Measurements from ENCODE around the gene PGGHG.
"Not testable (repeated sequence)": the region's sequence is repeated elsewhere in the genome, so short reads cannot be mapped to it uniquely, and the experiment has no call there.

PGGHG gene

DNA sequence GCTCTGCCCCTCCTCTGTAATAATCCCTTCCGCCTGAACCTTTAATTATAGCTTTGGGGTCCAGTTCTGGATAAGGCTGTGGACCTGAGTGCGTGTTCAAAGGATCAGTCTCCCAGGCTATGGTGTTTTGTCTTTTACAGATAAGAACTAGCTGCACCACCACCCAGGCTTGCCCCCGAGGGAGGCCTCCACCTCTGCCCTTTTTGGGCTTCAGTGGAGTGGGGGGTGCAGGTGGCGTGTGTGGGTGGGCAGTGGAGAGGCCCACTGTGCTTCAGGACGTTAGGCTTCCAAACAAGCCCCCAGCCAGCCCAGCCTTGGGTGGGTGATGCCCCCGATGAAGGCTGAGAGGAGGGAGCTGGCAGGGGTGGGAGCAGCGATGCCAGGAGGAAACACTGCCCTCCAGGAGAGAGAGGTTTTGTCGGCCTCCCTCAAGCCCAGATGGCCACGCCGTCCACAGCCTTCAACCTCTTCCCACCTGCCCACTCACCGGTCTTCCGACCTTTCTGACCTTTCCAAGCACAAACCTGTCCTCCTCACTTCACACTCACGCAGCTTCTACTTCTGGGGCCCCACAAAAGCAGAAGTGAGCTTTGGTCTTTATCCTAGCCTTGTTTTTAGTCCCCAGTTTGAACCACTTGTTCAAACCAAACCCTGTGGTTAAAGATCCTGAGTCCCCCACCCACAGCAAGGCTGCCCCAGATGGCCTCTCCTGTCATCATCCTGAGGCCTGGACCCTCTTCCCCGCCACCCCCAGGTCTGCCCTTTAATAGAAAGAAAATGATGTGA lies 31.8 kb upstream of the PGGHG start:
- Mint-ChIP-seq H3K27me3 (peaks cover 21% of the 10 kb centered on the region), H3K36me3 (ENCODE audit: low read depth) (peaks cover 20% of the 10 kb centered on the region), H3K4me1 (ENCODE audit: low read depth) (peaks cover 6% of the 10 kb centered on the region)

DNA sequence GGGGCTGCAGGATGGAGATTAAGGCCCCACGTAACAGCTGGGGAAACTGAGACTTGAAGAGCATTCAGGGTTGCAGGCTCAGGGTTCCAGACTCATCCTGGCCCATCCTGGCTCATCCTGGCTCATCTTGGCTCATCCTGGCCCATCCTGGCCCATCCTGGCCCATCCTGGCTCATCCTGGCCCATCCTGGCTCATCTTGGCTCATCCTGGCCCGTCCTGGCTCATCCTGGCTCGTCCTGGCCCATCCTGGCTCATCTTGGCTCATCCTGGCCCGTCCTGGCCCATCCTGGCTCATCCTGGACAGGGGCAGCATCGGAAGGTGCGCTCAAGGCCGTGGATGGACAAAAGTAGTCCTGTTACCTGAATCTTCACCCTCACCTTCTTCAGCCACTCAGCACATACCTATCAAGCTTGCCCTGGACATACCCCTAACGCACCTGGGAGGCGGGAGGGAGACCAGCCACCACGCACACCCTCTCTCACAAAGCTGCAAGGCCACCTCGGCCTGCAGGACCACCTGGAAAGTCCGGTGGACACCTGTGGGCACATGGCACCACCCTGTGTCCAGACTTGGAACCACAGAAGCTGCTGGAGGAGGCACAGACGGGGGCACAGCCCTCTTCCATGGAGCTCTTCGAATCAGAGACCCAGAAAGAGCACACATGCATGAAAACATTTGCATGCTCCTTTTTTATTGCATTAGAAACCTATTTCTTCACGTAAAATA lies 31.0 kb upstream of the PGGHG start:
- H3K27ac Mint-ChIP-seq = no peak overlapping the region
- peaks cover 6% of the 10 kb centered on the region for H3K4me1 Mint-ChIP-seq (ENCODE audit: low read depth)
- no peaks in the 10 kb centered on the region for H3K9me3 Mint-ChIP-seq
- intact Hi-C loops (cut with micrococcal nuclease) = loop anchor here (10.0 kb wide), 1 partner anchor 47 kb away; the partner anchor contains the start of gene IFITM2
- H3K36me3 Mint-ChIP-seq (ENCODE audit: low read depth) = peaks cover 13% of the 10 kb centered on the region
- H3K27me3 Mint-ChIP-seq = peaks cover 21% of the 10 kb centered on the region
- no peak overlapping the region for H3K4me3 Mint-ChIP-seq

More for the DNA sequence above, 31.8 kb upstream of the PGGHG start:
- intact Hi-C loops (cut with micrococcal nuclease) = loop anchor here (10.0 kb wide), 1 partner anchor 48 kb away; the partner anchor contains the start of gene IFITM2
- no peaks in the 10 kb centered on the region for H3K9me3 Mint-ChIP-seq
- no peak overlapping the region for H3K27ac Mint-ChIP-seq
- no peak overlapping the region for H3K4me3 Mint-ChIP-seq

- Mint-ChIP-seq H3K36me3 (ENCODE audit: low read depth) (no peaks in the 10 kb centered on the region), H3K27me3 (peaks cover 21% of the 10 kb centered on the region), H3K4me1 (ENCODE audit: low read depth) (peaks cover 6% of the 10 kb centered on the region), H3K27ac (no peak overlapping the region), H3K9me3 (no peaks in the 10 kb centered on the region), H3K4me3 (no peak overlapping the region)
- intact Hi-C loops (cut with micrococcal nuclease) = loop anchor here (10.0 kb wide), 1 partner anchor 45 kb away; the partner anchor contains the start of gene IFITM2
These were observed 29.5 kb upstream of the PGGHG start for GRCh38 chr11:259413-259812.

GRCh38 chr11:261624-262023 lies 27.3 kb upstream of the PGGHG start:
- Mint-ChIP-seq H3K27ac (no peak overlapping the region), H3K4me1 (ENCODE audit: low read depth) (peaks cover 6% of the 10 kb centered on the region), H3K9me3 (no peaks in the 10 kb centered on the region), H3K27me3 (peaks cover 17% of the 10 kb centered on the region), H3K4me3 (no peak overlapping the region), H3K36me3 (ENCODE audit: low read depth) (no peaks in the 10 kb centered on the region)
- intact Hi-C loops (cut with micrococcal nuclease) = no loop called here

DNA sequence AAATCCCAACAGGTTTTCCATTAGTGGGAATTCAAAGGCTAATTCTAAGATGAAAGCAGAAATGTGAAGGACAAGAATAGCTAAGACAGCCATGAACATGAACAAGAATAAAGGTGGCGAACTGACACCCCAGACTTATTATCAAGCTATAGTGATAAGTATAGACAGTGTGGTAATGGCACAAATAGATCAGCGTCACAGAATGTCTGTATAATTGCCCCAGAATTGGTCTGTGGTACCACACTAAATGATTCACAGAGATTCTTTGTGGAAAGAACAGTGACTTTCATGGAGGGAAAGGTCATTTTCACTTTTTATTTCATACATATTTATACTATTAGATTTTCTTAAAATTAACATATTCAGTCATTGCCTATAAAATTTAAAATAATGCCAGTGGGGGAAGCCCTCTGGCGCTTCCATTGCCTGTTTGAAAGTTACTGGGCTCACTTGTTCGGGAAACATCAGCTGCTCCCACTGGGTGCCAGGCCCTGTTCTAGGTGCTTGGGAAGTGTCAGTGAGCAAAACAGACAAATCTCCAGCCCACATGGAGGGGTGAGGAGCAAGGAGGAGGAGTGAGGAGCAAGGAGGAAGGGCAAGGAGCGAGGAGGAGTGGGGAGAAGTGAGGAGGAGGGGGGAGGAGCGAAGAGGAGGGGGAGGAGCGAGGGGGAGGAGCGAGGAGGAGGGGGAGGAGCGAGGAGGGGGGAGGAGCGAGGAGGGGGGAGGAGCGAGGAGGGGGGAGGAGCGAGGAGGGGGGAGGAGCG lies 22.1 kb upstream of the PGGHG start:
- peak overlapping the region; percentile 99 for H3K27ac Mint-ChIP-seq
- H3K4me3 Mint-ChIP-seq = peak overlapping the region; percentile 50
- H3K36me3 Mint-ChIP-seq (ENCODE audit: low read depth) = no peaks in the 10 kb centered on the region
- H3K4me1 Mint-ChIP-seq (ENCODE audit: low read depth) = peaks cover 44% of the 10 kb centered on the region
- peaks cover 2% of the 10 kb centered on the region for H3K27me3 Mint-ChIP-seq
- no peaks in the 10 kb centered on the region for H3K9me3 Mint-ChIP-seq
- intact Hi-C loops (cut with micrococcal nuclease) = no loop called here

DNA sequence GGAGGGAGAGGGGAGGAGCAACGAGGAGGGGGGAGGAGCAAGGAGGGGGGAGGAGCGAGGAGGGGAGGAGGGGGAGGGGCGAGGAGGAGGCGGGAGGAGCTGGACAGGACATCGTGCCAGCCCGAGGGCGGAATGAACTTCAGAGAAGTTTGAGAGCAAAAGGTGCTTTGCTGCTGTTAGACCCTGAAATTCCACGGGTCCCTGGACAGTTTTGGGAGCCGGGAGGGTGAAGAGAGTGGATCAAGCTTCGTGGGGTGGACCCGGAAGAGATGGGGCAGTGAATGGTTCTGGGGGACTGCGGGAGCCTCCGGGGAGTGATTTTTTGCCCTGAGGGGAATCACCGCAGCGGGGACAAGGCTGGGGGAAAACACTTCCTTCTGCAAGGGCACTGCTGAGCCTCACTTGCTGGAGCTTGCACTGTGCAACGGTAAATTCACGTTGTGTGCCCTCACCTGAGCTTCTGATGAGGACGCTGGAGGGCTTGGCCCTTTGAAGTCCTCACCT lies 21.4 kb upstream of the PGGHG start:
- H3K36me3 Mint-ChIP-seq (ENCODE audit: low read depth) = no peaks in the 10 kb centered on the region
- H3K4me3 Mint-ChIP-seq = peak overlapping the region; percentile 77
- H3K27me3 Mint-ChIP-seq = peaks cover 5% of the 10 kb centered on the region
- peaks cover 47% of the 10 kb centered on the region for H3K4me1 Mint-ChIP-seq (ENCODE audit: low read depth)
- H3K27ac Mint-ChIP-seq = peak overlapping the region; percentile 99
- no peaks in the 10 kb centered on the region for H3K9me3 Mint-ChIP-seq
- intact Hi-C loops (cut with micrococcal nuclease) = no loop called here

DNA sequence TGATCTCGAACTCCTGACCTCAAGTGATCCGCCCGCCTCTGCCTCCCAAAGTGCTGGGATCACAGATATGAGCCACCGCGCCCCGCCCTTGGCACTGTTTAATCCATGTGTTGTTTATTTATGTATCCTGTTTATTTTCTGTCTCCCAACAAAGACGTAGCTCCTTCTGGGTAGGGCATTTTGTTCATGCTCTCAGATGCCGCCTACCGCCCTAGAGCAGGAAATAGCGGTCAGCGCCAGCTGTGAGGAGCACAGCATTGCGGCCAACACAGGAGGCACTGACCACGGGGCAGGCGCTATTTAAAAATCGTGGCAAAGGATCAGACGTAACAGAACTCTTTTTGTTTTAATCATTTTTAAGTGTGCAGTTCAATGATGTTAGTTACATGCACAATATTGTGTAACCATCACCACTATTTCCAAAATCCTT lies 20.2 kb upstream of the PGGHG start:
- peak overlapping the region; percentile 77 for H3K4me3 Mint-ChIP-seq
- peak overlapping the region; percentile 99 for H3K27ac Mint-ChIP-seq
- H3K4me1 Mint-ChIP-seq (ENCODE audit: low read depth) = peaks cover 51% of the 10 kb centered on the region
- H3K9me3 Mint-ChIP-seq; H3K36me3 Mint-ChIP-seq (ENCODE audit: low read depth): not testable (repeated sequence)
- intact Hi-C loops (cut with micrococcal nuclease) = loop anchor here (1.0 to 2.0 kb wide), 3 partner anchors 9 to 62 kb away; partner anchors contain the start of genes BET1L, PSMD13, RIC8A and SIRT3
- peaks cover 10% of the 10 kb centered on the region for H3K27me3 Mint-ChIP-seq

GRCh38 chr11:269146-269890 lies 19.6 kb upstream of the PGGHG start:
- Mint-ChIP-seq H3K27me3 (peaks cover 10% of the 10 kb centered on the region), H3K4me3 (peak overlapping the region; percentile 77)
- intact Hi-C loops (cut with micrococcal nuclease) = loop anchor here (1.0 to 2.0 kb wide), 2 partner anchors 8 to 63 kb away; partner anchors contain the start of genes BET1L and RIC8A

DNA sequence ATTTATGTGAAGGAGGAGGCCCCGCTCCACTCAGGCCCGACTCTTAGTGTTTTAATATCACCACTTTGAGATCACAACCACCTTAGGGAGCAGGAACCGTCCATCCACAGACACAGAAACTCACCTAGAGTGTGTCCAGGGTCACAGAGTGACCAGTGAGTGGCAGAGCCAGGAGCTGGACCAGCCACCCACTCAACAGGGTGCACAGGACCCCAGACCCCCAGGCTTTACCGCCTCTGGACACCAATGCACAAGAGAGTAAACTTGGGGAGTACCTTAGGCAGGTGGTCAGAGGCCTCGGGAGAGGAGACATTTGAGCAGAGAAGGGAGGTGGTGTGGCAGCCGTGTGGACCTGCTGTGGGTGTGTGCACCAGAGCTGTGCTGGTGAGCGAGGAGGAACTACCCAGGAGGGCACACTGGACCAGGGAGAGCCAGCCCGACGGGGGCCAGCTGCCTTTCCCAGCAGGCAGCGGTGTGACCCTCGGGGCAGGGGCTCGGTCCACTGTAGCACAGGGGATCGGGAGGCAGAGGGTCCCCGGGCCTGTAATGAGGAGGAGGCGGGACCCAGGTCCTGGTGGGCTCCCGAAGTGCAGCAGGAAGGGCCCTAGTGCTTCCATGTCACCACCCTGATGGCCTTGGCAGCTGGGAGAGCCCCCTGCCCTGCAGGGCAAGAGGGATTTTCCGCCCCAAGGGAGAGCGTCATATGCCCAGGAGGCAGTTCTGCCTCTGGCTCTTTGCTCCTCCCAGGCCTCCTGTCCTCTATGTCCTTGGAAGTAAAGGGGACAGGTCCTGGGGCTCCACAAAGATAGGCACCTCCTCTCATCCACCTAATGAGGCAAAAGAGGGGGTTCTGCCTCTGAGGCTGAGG lies 18.2 kb upstream of the PGGHG start:
- H3K4me1 Mint-ChIP-seq (ENCODE audit: low read depth) = peaks cover 65% of the 10 kb centered on the region
- peak overlapping the region; percentile 99 for H3K27ac Mint-ChIP-seq
- no peaks in the 10 kb centered on the region for H3K9me3 Mint-ChIP-seq
- H3K4me3 Mint-ChIP-seq = peak overlapping the region; percentile 2
- intact Hi-C loops (cut with micrococcal nuclease) = loop anchor here (5.0 kb wide), 1 partner anchor 37 kb away; the partner anchor contains the start of gene IFITM2
- H3K36me3 Mint-ChIP-seq (ENCODE audit: low read depth) = no peaks in the 10 kb centered on the region
- peaks cover 12% of the 10 kb centered on the region for H3K27me3 Mint-ChIP-seq

More at GRCh38 chr11:269146-269890, 19.6 kb upstream of the PGGHG start:
- peaks cover 55% of the 10 kb centered on the region for H3K4me1 Mint-ChIP-seq (ENCODE audit: low read depth)
- peak overlapping the region; percentile 99 for H3K27ac Mint-ChIP-seq
- no peaks in the 10 kb centered on the region for H3K36me3 Mint-ChIP-seq (ENCODE audit: low read depth)
- no peaks in the 10 kb centered on the region for H3K9me3 Mint-ChIP-seq

DNA sequence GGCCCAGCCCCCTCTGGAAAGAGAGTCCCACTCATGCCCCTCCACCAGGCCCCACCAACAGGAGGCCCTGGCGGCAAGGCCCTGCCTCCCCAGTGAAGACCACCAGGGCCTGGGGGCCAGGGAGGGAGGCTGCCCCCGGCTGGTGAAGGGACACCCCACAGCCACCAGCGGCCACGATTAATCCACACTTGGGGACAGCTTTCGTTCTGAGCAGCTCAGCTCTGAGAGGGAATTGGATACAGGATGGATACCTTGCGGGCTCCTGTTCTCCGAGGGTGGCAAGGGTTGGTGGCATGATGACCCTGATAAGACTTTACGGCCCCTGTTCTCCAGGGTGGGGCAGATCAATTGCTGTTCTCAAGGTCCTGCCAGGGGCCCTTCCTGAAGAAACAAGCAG lies 17.6 kb upstream of the PGGHG start:
- Mint-ChIP-seq H3K27me3 (peaks cover 15% of the 10 kb centered on the region), H3K27ac (peak overlapping the region; percentile 99), H3K36me3 (ENCODE audit: low read depth) (no peaks in the 10 kb centered on the region), H3K9me3 (no peaks in the 10 kb centered on the region), H3K4me3 (no peak overlapping the region), H3K4me1 (ENCODE audit: low read depth) (peaks cover 65% of the 10 kb centered on the region)
- intact Hi-C loops (cut with micrococcal nuclease) = loop anchor here (5.0 kb wide), 1 partner anchor 36 kb away; the partner anchor contains the start of gene IFITM2

GRCh38 chr11:272195-272930 lies 16.6 kb upstream of the PGGHG start:
- Mint-ChIP-seq H3K4me1 (ENCODE audit: low read depth) (peaks cover 59% of the 10 kb centered on the region), H3K9me3 (no peaks in the 10 kb centered on the region), H3K36me3 (ENCODE audit: low read depth) (no peaks in the 10 kb centered on the region), H3K27ac (peak overlapping the region; percentile 99), H3K4me3 (no peak overlapping the region), H3K27me3 (peaks cover 23% of the 10 kb centered on the region)
- intact Hi-C loops (cut with micrococcal nuclease) = loop anchor here (5.0 kb wide), 1 partner anchor 35 kb away; the partner anchor contains the start of gene IFITM2

GRCh38 chr11:272931-273198 lies 16.1 kb upstream of the PGGHG start:
- H3K9me3 Mint-ChIP-seq = no peaks in the 10 kb centered on the region
- intact Hi-C loops (cut with micrococcal nuclease) = loop anchor here (5.0 kb wide), 1 partner anchor 34 kb away; the partner anchor contains the start of gene IFITM2
- H3K27ac Mint-ChIP-seq = peak overlapping the region; percentile 99
- H3K27me3 Mint-ChIP-seq = peaks cover 27% of the 10 kb centered on the region
- H3K4me1 Mint-ChIP-seq (ENCODE audit: low read depth) = peaks cover 59% of the 10 kb centered on the region
- no peaks in the 10 kb centered on the region for H3K36me3 Mint-ChIP-seq (ENCODE audit: low read depth)
- H3K4me3 Mint-ChIP-seq = no peak overlapping the region
